GM21786 (cell line): ENCODE results near the gene RASGEF1B.

Source experiments
- ATAC-seq: cut with Tn5 transposase; IDR thresholded peaks from one replicate; pipeline ENCODE4 v1.9.1; 2021; ENCODE audit not compliant: unreplicated experiment

The RASGEF1B gene

DNA sequence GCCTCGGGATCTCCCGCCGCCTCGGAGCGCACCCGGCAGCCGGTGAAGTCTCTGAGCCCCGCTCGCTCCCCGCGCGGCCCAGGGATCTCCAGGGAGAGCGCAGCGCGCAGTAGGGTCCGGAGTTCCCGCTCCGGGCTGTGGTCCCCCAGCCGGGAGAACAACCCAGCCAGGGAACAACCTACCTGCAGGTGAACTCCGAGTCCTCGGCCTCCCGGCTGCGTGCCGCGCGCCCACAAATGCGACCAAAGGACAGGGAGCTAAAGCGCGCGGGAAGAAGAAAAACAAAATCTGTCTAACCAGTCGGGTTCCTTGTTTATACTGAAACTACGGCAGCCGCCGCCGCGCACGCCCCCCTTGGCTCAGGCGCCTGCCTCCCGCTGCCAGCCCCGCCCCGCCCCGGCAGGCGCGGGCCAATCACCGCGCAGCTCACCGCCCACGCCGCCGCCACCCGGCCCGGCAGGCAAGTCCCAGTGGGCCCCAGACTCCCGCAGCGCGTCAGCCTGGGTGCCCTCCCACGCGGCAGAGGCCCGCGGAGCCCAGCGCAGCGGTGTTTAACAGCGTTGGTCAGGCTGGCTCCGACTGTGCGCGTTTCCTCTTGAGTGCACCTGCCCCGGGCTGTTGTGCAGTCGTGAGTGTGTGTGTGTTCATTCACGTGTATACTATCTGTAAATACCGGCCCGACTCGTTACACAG, at the start of gene RASGEF1B:
RASGEF1B (minus strand) TSS at position 320 of the 693 bp plus-strand sequence. CDS start 12,399 bp downstream, outside the sequence.
- ATAC-seq, result peak; percentile 87

DNA sequence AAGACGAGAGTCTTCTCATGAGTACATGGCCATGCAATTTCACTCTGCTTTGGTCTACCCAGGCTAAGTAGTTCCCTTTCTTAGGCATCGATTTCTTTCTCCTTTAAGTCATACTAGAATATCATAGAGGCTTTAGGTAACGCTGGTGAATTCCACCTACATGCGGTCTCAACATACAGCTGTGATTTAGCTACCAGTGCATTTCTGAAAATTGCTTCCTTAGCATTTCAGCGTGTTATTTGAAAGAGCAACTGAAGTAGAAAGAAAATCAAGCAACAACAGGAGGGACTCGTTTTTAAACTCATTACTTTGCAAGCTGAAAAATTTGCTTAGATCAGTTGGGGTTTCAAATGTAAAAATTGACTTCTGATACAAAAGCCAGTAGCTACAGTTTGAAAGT, 48.1 kb upstream of the RASGEF1B start:
- ATAC-seq, result no peak

DNA sequence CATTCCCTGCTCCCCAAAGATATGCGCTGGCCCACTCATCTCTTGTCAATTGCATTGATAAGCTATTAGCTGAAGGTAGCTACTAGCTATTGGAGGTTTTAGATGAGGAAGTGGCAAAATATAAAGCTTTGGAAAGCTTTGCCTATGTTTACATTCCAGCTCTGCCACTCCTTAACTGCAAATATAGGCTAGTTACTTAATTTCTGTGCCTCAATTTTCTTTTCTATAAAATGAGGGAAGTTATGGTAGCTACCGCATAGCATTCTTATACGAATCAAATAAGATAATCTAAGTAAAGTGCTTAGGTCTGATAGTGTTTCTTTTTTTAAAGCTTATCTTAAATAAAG, 47.7 kb upstream of the RASGEF1B start:
- no peak for ATAC-seq

DNA sequence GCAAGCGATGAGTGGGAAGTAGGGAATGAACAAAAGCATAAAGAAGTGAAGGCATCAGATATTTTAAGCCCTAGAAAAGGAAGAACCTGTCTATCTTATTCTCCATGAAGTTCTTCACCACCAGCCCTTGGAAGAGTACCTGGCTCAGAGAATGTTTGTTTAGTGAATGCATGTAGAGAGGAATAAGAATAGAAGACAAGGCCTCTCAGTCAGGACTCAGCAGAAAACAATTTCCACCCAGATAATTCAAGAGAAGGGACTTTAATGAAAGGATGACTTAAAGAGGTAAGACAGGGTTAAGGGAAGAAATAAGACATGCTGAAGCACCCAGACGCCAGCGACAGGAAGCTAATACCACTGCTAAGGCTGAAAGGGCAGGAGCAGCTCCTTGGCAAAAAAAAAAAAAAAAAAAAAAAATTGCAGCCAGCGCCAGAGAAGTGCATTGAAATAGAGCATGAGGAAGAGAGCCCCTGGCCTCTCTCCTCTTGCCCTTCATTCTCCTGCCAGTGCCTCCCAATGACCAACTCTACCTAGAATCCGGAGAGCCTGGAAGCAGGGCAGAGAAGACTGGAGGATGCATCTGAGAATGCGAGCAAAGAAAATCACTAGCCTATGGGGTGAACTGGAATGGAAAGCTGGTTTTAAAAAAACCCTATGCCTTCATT, 47.2 kb upstream of the RASGEF1B start:
- no peak for ATAC-seq

DNA sequence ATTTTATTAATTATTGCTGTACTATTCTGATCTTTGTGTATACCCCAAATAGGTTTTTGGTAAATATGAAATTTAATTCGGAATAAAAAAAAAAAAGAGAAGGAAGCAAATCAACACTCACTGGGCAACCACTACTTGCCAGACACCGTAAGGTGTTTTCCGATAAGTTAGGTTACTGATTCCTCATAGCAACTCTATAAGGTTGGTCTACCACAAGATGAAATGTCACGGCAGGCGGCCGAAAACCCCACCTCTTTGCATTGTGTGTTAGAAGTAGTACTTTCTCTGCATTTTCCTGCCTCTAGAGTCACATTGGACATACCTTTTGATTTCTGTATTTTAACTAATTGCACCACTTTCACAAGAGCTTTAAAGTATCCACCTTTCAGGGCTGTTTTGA, 44.5 kb upstream of the RASGEF1B start:
- no peak for ATAC-seq

DNA sequence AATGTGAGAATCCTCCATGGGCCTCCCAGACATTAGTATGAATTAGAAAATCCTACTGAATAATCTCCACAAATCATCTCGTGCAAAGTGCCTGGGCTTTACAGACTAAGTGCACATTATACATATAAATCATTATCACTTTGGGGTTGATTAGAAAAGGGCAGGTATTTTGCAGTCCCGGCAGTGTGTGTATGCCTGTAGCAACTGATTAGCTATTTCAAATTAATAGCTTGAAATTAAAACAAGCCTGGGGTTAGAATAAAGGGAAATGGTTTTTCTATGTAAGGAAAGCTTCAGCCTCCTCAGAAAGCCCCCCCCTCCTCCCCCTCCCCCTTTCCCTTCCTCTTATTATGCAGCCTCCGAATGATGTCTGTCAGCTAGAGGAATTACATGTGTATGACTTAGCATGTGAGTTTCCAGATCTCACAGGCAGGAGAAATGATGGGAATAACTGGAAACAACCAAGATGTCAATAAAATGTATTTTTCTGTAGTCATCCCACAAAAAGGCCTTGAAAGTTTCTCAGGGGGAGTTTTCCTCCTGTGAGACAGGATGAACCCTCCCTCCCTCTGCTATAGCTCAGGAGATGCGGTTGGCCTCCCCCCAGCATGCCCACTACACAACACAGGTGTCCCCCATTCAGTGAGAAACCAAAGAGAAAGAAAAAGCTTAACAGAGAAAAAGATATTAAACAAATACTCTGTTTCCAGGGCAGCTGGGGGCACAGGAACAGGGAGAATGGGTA, 41.2 kb upstream of the RASGEF1B start:
- no peak for ATAC-seq

DNA sequence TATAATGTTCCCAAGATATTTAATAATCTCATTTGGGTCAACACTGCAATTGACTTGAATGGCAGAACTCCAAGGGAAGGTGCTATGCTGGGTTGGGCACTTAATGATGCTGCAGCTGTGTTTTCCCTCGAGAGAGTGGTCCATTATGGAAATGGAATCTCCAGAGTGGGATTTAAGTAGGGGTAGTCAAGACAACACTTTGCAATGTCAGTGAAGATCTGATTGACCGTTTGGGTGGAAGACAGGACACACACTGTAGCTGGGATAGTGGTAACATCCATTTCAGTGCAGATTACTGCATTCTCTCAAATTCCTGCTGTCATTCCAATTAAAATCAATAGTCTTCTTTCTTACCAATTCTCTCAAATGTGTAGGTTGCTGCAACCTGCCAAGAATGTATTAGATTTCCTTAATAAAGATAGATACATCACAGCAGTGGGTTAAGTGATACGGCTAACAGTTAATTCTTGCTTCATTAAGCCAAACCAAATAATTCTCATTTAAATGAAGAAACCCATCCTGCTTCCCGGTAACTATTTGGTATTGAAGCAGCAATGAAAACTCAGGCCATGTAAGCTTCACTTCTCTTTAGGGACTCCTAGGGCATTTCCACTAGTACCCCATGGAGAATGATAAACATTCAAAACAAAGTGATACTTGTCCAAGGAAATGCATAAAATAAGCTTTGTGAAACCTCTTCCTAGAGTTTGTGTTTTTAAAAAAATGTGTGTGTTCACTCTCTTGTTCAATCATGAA, 40.5 kb upstream of the RASGEF1B start:
- no peak for ATAC-seq

DNA sequence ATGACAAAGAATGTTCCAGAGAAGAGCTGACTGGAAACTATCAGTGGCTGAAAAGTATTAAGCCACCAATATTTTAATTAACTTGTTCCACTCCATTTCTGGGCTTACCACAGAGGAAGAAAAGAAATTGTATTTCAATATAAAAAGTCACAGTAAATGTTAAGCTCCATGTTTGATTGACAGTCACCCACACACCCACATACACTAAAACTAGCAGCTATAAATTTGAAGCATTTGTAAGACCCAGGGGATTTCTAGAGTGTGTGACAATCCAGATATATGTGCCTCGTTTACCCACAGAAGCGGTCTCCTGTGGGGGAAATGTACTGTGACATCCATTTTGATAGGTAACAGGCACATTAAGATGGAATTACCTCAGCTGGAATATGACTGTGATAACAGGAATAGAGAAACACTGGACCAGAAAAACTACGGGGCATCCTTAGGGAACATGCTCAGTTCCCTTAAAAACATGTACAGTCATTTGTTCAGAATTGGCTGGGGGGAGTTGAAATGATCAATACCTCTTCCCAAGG, 39.0 kb upstream of the RASGEF1B start:
- ATAC-seq, result no peak

DNA sequence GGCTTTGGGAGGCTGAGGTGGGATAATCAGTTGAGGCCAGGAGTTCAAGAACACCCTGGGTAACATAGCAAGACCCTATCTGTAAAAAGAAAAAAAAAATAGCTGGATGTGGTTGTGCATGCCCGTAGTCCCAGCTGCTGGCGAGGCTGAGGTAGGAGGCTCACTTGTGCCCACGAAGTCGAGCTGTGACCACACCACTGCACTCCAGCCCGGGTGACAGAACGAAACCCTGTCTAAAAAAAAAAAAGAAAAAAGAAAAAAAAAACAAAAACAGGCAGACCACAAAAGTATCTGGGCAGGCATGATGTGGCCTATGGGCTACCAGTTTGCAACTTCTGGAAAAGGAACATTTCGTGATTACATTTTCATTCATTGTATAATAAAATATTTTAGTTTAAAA, 38.1 kb upstream of the RASGEF1B start:
- ATAC-seq, result no peak

DNA sequence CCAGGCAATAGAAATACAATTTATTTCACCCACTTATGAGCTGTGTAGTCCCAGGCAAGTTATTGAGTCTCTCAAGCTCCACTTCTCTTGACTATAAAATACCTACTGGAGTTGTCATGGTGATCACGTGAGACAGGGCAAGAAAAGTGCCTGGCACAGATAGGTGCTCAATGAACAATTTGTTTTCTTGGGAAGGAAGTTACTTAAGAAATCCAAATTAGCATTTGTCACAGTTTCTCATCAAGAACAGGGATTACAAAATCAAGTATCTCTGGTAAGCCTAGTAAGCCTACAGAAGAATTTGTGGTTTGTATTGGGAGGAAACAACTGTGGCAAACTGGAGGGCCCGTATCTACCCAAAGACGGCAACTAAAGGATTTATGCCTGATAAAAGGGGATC, 37.5 kb upstream of the RASGEF1B start:
- no peak for ATAC-seq

DNA sequence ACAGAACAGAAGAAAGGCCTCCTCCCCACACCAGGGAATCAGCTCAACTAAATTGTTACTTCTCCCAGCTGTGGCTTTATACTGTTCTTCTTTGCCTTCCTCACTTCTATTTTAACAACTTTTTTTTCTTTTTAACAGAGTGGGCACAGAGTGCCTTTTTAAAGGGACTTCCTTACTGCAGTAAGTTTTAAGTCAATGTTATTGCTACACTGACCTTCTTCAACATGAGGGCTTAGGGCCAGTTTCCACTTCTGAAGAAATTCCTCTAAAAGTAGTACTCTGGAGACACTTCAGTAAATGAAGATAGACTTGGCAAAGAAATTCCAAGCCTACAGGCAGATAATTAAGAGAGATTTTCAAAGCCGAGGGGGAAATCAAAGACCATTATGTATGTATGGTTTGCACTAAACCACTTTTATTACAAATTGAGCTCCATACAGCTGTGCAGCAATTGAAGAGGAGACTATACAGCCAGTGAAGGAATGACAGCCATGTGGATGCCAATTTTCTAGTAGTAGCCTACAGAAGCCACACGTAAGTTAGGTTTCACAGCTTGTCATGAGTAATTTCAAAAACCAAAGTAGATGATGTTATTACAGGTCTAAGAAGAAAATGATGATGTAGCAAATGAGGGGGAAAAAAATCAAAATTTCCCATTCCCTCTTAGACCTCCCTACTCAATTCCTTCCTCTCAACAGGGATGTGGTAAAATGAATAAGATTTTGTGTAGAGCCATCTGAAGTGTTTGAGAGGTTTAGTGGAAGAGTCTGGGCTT, 36.9 kb upstream of the RASGEF1B start:
- no peak for ATAC-seq

DNA sequence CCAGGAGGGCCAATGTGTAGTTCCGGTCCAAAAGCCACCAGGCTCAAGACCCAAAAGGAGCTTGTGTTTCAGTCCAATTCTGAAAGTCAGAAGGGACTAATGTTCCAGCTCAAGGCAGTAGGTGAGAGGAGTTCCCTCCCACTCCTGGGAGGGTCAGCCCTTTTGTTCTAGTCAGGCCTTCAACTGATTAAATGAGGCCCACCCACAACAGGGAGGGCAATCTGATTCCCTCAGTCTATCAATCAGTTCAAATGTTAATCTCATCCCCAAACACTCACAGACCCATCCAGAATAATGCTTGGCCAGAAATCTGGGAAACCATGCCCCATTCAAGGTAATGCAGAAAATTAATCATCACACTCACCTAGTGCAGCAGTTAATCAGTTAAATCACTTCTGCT, 35.8 kb upstream of the RASGEF1B start:
- no peak for ATAC-seq

DNA sequence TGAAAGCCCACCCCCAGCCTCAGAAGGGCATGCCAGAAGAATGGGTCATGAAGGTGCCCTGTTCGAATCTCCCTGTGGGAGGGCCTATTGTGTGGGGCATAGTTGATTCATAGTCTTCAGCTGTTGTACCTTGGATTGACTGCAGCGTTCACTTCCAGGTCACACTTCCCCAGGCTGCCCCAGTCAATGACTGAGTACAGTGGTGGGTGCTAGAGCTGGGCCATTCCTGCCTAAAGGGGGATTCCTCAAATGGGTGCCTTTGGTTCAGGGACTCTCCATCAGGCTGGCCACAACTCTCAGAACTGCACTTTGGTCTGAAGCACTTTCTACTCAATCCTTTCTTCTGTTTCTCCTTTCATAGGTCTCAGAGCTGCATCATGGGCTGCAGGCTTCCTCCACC, 35.0 kb upstream of the RASGEF1B start:
- peak; percentile 46 for ATAC-seq

DNA sequence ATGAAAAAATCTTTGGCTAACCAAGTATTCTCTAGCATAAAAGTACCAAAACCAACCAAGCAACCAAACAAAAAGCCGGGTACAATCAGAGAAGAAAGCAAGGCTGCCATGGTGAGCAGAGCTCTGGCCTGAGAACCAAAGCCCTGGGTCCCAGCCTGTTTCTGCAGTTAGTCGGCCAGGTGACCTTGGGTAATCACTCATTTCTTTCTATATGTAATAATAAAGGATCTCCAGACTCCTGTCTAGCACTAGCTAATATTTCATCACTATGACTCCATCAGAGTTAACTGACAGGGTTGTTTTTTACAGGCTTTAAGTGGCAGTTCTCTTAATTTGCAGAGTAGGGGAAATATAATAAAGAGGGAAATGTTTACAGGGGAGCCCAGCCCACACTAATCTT, 34.0 kb upstream of the RASGEF1B start:
- no peak for ATAC-seq

DNA sequence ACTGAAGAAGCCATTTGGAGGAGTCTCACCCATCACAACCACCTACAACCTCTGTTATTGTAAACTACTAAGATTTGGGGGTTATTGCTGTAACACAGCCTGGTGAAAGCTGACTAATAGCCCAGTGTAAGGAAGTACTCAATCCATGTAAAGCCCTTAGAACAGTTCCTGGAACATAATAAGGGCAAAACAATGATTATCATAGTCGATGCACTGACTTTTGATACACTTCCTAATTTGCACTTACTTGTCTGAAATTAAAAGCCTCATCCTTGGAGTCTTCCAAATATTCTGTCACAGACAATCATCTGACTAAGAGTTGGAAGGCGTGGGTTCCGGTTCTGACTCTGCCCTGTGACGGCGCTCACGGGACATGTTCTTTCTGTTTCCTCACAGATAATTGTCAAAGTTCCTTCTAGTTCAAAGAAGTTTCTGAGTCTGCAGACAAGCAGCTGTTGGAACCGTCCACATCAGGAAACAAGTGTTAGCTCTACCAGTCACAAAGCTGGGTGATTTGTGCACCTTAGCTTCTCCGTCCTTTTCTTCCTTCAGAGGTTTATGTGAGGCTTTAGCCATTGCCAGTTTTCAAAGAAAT, 33.4 kb upstream of the RASGEF1B start:
- no peak for ATAC-seq

DNA sequence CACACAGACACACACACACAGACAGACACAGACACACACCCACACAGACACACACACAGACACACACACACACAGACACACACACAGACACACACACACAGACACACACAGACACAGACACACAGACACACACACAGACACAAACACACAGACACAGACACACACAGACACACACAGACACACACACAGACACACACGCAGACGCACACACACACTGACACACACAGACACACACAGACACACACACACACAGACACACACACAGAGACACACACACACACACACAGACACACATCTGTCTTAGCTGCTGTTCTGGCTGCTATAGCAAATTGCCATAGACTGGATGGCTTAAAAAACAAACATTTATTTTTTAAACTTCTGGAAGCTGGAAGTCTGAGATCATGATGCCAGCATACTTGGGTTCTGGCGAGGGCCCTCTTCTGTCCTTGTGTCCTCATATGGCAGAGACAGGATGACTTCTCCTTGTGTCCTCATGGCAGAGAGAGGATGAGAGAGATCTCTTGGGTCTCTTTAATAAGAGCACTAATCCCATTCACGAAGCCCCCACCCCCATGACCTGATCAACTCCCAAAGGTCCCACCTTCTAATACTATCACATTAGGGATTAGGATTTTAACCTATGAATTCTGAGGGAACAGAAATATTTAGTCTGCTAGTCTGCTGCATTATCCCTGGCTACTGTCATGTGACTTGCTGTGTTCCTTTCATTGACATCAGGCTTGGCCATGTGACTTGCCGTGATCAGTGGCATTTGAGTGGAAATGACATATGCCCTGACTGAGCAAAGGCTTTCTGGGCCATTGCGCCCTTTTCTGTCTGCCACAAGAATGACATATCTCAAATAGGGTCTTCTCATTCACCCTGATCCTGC, 32.7 kb upstream of the RASGEF1B start:
- no peak for ATAC-seq

DNA sequence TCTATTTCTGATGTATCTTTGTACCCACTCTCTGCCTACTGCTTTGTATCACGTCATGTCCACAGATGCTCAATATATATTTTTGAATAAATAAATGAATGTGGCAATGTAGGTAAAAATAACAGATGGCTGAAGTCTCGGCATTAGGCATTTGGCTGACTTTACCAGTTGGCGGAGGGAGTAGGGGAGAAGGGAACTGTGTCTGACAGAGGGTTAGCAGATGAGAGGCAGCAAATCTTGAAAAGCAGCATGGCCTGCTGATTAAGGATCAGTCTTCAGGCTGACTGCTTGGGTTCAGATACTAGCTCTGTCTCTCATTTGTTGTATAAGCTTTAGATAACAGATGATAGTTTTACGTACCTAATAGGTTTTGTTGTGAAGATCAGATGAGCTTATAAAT, 31.9 kb upstream of the RASGEF1B start:
- ATAC-seq, result no peak

DNA sequence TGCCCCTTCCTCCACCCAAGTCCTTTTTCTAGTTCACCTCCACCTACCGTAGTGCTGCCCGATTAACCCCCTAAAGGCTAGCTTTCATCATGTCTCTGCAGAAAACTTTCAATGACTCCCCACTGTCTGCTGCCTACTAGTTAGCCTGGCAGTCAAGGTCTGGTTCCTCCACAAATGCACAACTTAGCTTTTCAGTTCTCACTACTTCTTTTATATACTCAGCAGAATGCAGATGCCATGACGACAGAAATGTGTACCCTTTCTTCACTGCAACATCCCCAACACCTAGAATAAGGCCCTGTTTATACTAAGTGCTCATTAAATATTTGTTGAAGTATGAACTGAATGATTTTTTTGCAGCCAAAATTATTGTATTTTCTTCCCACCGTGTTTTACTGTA, 30.9 kb upstream of the RASGEF1B start:
- ATAC-seq, result no peak

DNA sequence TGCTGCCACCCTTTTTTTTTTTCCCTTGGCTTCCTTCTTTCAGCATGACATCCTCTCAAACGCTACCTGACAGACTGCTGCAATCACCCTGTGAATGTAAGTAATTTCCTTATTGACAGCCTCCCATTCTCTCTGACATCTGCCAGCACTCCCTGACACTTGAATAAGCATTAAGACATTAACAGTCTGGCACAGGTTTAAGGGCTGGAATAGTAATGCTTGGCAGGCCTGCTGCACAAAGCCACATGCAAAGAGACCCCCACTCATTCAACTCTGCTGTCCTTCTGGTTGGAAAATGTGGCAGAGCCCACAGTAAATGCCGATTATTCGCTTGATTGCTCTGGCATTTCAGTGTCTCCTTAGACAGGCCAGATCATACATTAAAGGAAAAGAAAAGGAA, 28.1 kb upstream of the RASGEF1B start:
- no peak for ATAC-seq
